ENCODE data around the gene ZNF845. TPM values are rescaled to one million over a fixed set of nuclear protein-coding genes. Genes with fewer than 3 reads are reported as not detected.
"Not testable (repeated sequence)": the region's sequence is repeated elsewhere in the genome, so short reads cannot be mapped to it uniquely, and the experiment has no call there.

The ZNF845 gene
- total RNA-seq, 2 experiments from 2014 or later: 7.5 to 8.0 TPM

DNA sequence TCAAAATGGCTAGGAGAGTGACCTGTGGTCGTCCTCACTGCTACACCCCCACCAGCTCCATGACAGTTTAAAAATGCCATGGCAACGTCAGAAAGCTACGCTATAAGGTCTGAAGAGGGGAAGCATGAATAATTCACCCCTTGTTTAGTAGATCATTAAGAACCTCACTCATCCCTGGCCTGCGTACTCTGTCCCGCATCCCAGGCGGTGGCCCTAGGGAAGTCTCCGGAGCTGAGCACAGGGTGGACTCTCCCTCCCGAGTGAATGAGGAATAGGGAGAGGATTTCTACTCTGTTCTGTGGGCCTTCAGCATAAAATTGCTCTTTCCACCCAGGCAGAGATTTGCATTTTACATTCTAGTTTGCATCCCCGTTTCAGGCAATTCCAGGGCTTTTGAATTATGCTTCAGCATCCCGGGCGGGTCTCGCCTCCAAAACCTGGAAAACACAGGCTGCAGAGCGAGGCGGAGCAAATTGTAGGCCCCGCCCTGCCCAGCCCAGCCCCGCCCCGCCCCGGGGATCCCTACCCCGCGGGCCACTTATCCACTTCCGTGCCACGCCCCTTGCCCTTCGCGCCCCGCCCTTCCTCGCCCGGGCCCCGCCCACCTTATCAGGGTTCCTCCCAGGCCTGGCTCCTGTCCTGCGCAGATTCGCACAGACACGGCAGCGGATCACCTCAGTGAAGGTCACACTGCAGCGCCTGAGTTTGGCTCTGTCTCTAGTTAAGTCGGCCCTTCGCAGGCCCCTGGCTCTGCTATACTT lies 24.5 kb downstream of the ZNF845 start:
- peaks cover 5% of the 10 kb centered on the region for H3K9me3 Mint-ChIP-seq
- POLR2A ChIA-PET: no interaction called here
- intact Hi-C loops (cut with DNase I, micrococcal nuclease): no loop called here

DNA sequence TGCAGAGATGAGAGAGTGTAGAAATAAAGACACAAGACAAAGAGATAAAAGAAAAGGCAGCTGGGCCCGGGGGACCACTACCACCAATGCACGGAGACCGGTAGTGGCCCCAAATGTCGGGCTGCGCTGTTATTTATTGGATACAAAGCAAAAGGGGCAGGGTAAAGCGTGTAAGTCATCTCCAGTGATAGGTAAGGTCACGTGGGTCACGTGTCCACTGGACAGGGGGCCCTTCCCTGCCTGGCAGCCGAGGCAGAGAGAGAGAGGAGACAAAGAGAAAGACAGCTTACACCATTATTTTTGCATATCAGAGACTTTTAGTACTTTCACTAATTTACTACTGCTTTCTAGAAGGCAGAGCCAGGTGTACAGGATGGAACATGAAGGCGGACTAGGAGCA lies 26.5 kb downstream of the ZNF845 start:
- ATAC-seq (ENCODE audit: poor library complexity); H3K27me3 Mint-ChIP-seq; H3K27ac ChIP-seq (ENCODE audit: low read depth in 1 of 2, low read length in 2 of 2); H3K4me1 Mint-ChIP-seq (ENCODE audit: low read depth); CTCF ChIA-PET; H3K27ac Mint-ChIP-seq; H3K9me3 Mint-ChIP-seq; H3K36me3 ChIP-seq (ENCODE audit: insufficient read depth, low read length); H3K4me3 Mint-ChIP-seq; POLR2A ChIA-PET; H3K4me3 ChIP-seq (ENCODE audit: low read length); DNase-seq; H3K4me1 ChIP-seq (ENCODE audit: insufficient read depth, low read length); H3K27me3 ChIP-seq (ENCODE audit: control insufficient read depth in 1 of 2, insufficient read depth in 2 of 2, low read length in 2 of 2): not testable (repeated sequence)
- intact Hi-C loops (cut with DNase I, micrococcal nuclease): loop anchor here in 1 of 2 experiments (10.0 kb wide), 2 partner anchors 105 to 395 kb away; partner anchors contain the start of genes VN1R2, ZNF677 and ZNF816
- H3K36me3 Mint-ChIP-seq (ENCODE audit: low read depth): peaks cover 26% of the 10 kb centered on the region
- H3K9me3 ChIP-seq (ENCODE audit: control insufficient read depth in 1 of 2, insufficient read depth in 1 of 2, low read length in 2 of 2): peaks cover 36 to 43% of the 10 kb centered on the region in 2 experiments

More for the DNA sequence above, 24.5 kb downstream of the ZNF845 start:
- no peak for DNase-seq
- CTCF ChIA-PET: no interaction called here
- no peak for ATAC-seq (ENCODE audit: poor library complexity)
- TF ChIP-seq, protein P1, sequence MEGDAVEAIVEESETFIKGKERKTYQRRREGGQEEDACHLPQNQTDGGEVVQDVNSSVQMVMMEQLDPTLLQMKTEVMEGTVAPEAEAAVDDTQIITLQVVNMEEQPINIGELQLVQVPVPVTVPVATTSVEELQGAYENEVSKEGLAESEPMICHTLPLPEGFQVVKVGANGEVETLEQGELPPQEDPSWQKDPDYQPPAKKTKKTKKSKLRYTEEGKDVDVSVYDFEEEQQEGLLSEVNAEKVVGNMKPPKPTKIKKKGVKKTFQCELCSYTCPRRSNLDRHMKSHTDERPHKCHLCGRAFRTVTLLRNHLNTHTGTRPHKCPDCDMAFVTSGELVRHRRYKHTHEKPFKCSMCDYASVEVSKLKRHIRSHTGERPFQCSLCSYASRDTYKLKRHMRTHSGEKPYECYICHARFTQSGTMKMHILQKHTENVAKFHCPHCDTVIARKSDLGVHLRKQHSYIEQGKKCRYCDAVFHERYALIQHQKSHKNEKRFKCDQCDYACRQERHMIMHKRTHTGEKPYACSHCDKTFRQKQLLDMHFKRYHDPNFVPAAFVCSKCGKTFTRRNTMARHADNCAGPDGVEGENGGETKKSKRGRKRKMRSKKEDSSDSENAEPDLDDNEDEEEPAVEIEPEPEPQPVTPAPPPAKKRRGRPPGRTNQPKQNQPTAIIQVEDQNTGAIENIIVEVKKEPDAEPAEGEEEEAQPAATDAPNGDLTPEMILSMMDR (IDR thresholded peaks at IDR 0.05): no peak
- H3K27ac ChIP-seq (ENCODE audit: low read depth in 1 of 2, low read length in 2 of 2): no peak overlapping the region
- no peaks in the 10 kb centered on the region for H3K36me3 ChIP-seq (ENCODE audit: insufficient read depth, low read length)
- Mint-ChIP-seq H3K4me1 (ENCODE audit: low read depth) (no peaks in the 10 kb centered on the region), H3K4me3 (no peak overlapping the region), H3K36me3 (ENCODE audit: low read depth) (peaks cover 38% of the 10 kb centered on the region), H3K27ac (no peak overlapping the region), H3K27me3 (no peaks in the 10 kb centered on the region)
- H3K4me1 ChIP-seq (ENCODE audit: insufficient read depth, low read length): no peaks in the 10 kb centered on the region
- no peaks in the 10 kb centered on the region for H3K27me3 ChIP-seq (ENCODE audit: control insufficient read depth in 1 of 2, insufficient read depth in 2 of 2, low read length in 2 of 2)
- peaks cover 52 to 56% of the 10 kb centered on the region in 2 experiments for H3K9me3 ChIP-seq (ENCODE audit: control insufficient read depth in 1 of 2, insufficient read depth in 1 of 2, low read length in 2 of 2)
- H3K4me3 ChIP-seq (ENCODE audit: low read length): no peak overlapping the region

DNA sequence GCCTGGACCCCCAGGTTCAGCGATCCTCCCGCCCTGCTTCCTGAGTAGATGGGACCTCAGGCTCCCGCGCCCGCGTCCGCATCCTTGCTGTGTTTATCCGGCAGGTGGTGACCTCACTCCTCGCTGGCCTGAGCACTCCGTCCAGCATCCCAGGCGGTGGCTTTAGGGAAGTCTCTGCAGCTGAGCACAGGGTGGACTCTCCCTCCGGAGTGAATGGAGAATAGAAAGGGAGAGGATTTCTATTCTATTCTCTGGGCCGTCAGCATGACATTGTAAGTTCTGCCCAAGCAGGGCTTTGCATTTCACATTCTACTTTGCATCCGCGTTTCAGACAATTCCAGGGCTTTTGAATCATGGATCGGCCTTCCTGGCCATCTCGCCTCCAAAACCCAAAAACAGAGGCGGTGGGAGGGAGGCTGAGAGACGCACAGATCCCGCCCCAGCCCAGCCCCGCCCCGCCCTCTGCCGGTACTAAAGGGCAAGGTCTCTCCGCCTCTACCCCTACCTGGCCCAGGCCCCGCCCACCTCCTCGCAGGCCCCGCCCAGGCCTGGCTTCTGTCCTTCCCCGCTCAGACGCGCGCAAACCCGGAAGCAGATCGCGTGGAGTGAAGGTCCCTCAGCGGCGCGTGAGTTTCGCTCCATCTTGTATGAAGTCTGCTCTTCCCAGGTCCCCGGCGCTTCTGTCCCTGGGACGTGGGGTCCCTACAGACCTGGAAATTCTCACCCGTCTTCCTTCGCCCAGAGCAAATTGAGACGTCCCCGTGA lies 31.8 kb downstream of the ZNF845 start, which contains the start of gene ZNF525:
Gene ZNF525, plus strand, starts transcription at position 572 of the 765 bp plus-strand sequence. CDS start 6,577 bp downstream, outside the sequence.
- peak; percentile 95 to 99 (median 97) for DNase-seq
- H3K4me1 Mint-ChIP-seq (ENCODE audit: low read depth): peaks cover 32% of the 10 kb centered on the region
- Histone ChIP-seq H3K27me3 (ENCODE audit: control insufficient read depth in 1 of 2, insufficient read depth in 2 of 2, low read length in 2 of 2) (no peaks in the 10 kb centered on the region), H3K9me3 (ENCODE audit: control insufficient read depth in 1 of 2, insufficient read depth in 1 of 2, low read length in 2 of 2) (peaks cover 0 to 14% of the 10 kb centered on the region in 2 experiments), H3K4me1 (ENCODE audit: insufficient read depth, low read length) (peaks cover 19% of the 10 kb centered on the region), H3K4me3 (ENCODE audit: low read length) (peak within 1 kb of the TSS; percentile 74), H3K36me3 (ENCODE audit: insufficient read depth, low read length) (no peaks in the 10 kb centered on the region), H3K27ac (ENCODE audit: low read depth in 1 of 2, low read length in 2 of 2) (peak within 1 kb of the TSS; percentile 74 to 77)
- ChIA-PET POLR2A (interaction anchor here (0.6 to 1.7 kb wide), 2 partner anchors 290 to 1661 kb away, joined by 4 to 5 read pairs; no protein-coding TSS in a partner anchor), CTCF (no interaction called here)
- peak within 1 kb of the TSS; percentile 91 for H3K27ac Mint-ChIP-seq
- TF ChIP-seq, protein P1 (IDR thresholded peaks at IDR 0.05): peak; percentile 55
- H3K36me3 Mint-ChIP-seq (ENCODE audit: low read depth): peaks cover 37% of the 10 kb centered on the region
- no peaks in the 10 kb centered on the region for H3K27me3 Mint-ChIP-seq
- peak within 1 kb of the TSS; percentile 96 for H3K4me3 Mint-ChIP-seq
- intact Hi-C loops (cut with DNase I, micrococcal nuclease): loop anchor here (1.0 to 10.0 kb wide), 12 partner anchors 29 to 401 kb away; partner anchors contain the start of genes ZNF765 (in 2 of the 2), ZNF845 (in 2 of the 2), VN1R2 (in 1 of the 2) and ZNF160 (in 1 of the 2)
- ATAC-seq (ENCODE audit: poor library complexity): peak; percentile 99
- H3K9me3 Mint-ChIP-seq: no peaks in the 10 kb centered on the region
